Endometrium (tissue), 2 donors: Measurements from ENCODE around the gene NAT16.

Experiments used
- FAIRE-seq: peaks from 2 replicates; lab custom pipeline; 2012; peaks lifted over from hg19 to GRCh38; lab: Jason Lieb, UNC
- donor health status: control.
- donor health status: control.

NAT16 gene

GRCh38 chr7:101170617-101171441 lies 9.3 kb downstream of the NAT16 start:
- FAIRE-seq, result no peak

DNA sequence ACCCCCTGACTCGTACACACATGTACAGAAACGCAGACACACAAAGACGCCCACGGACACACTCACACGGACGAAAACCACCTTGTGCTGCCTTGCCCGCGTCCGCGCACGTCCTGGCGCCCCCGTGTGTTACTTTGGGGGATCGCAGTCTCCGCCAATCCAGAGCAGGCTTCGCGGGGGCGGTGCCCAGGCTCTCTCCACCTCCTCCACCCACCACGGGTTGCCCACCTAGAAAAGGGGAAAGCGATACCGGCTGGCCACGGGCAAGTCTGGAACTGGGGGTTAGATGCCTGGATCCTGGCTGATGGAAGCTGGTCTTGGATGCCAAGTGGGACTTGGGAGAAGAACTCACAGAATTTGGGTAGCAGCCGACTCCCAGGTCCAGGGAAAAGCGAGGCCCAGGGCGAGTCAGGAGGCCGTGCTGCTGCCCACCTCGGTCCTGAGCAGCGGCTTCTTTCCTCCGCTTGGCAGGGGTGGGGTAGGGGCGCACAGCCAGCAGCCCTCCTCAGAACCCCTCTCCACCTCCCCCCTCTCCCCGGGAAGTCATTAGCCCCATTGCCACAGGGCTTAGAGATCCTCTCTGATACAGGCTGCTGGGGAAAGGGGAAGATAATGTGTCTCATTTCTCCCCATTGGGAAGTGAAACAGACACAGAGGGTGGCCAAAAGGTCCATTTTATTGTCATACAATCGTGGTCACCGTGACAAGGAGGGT lies 10.1 kb downstream of the NAT16 start:
- no peak for FAIRE-seq

DNA sequence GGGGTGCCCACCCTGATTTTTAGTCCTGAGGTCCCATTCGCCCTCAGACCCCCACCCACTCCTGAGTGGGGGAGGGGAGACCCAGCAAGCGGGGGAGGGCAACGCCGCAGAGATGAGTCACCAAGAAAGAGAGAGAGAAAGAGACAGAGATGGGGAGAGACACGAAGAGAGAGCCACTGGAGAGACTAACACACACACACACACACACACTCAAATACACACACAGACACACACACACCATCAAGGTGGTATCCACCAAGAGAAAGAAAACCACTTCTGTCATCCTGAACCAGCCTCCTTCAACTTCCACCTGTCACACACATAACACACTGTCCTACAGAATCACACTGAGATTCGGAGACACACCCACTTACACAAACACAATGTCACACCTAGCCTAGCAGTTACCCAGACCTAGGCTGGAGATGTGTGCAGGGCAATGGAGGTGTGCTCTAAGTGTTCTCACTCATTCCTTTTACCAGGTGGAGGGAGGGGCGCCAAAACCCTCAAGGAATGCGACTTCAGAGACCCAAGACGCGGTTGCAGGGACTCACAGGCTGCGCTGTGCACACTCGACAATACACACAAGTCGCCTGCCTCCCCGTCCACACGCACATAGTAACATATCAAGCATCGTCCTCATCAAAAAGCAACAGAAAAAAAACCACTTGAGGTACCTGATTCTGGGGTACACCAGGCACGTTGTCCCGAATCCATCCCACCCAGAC lies 10.8 kb downstream of the NAT16 start:
- FAIRE-seq, result no peak

DNA sequence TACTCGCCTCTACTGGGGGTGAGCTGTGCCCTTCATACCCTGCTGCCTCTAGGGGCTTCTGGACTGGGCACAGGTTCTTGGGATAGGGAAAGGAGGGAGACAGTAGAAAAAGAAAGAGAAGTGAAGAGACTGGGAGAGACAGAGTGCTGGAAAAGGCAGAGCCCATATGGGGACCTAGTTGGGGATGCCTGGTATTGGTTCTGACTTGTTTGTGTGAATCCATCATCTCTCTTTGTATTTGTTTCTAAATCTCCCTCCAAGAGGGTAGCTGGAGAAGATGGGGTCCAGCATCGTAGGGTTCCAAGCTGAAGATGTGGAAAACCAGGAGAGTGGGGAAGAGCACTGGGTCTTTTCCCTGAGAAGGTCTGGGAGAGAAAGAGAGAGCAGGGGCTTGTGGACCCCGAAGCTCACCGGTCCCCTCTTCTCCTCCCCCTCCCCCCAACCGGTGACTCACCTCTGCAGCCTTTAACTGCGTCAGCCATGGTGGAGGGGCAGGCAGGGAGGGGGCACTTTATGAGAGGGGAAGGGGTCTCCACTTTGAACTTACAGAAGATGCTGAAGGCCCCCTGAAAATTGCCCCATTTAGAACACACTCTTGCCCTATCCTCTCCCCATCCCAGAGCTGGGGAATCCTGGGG lies 11.6 kb downstream of the NAT16 start:
- no peak for FAIRE-seq

- no peak for FAIRE-seq
Observed at GRCh38 chr7:101167645-101168411, 12.3 kb downstream of the NAT16 start.

DNA sequence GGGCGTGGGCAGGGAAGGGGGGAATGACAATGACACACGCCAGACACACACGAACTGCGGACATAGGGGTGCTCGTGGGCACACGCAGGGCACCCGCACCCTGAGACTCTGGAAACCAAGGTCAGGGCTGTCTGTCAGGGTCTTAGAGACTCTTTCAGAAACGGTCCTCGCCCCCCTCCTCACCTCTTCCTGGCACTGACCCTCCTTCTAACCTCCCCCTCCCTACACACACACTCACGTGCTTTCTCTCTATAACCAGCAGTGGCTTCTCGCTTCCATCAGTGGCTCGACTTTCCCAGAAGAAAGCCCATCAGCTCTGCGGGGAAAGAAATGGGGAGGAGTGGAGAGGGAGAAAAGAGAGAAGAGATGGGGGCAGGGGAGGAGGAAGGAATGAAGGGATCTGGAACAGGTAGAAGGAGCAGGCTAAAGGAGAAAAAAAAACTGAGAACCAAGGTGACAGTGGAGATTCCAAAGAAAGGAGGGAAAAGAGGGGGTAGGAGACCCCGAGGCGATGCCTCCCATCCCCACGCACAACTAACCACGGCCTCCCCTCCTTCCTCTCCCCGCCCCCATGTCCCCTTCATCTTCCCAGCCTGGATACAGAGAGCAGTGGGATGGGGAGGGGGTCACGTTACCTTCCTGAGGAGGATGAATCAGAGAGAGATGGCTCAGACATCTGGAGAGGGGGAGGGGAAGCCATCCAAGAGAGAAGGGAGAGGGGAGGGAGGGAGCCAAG lies 13.0 kb downstream of the NAT16 start:
- no peak for FAIRE-seq

- no peak for FAIRE-seq
Observed at GRCh38 chr7:101166648-101166908, 13.5 kb downstream of the NAT16 start.

DNA sequence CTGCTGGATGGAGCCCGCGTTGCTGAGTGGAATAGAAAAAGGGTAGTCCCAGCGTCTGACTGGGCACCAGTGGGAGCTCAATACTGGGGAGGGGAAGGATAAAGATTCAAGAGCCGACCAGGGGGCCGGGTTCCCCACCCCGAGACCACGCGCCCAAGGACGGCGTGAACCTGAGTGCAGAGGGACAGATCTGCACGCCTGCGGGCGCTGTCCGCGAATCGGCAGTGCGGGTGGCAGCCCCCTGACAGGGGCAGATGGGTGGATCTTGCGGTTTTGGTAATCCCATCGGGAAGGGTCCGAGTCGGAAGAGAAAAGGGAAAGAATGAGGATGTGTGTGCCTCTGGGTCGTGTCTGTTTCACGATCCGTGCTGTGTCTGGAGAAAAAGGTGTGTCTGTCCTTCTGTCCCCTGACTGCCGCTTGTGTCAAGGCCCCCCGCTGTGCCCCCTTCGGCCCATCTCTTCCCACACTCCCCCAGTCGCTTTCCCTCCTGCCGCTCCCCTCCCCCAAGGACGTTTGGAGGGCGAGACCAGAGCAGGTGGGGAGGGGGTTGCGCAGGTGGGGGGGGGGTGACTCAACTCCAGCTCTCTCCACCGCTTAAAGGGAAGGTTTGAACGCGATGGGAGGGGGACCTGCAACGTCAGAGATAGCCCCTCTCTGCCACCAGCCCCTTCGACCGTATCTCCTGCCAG lies 14.0 kb downstream of the NAT16 start:
- FAIRE-seq, result no peak

GRCh38 chr7:101165075-101165957 lies 14.8 kb downstream of the NAT16 start, which contains the start of gene VGF:
VGF (minus strand) TSS chr7:101165569; CDS start chr7:101164843, 726 bp downstream.
- FAIRE-seq, result no peak

GRCh38 chr7:101164071-101164840 lies 15.8 kb downstream of the NAT16 start:
- no peak for FAIRE-seq

DNA sequence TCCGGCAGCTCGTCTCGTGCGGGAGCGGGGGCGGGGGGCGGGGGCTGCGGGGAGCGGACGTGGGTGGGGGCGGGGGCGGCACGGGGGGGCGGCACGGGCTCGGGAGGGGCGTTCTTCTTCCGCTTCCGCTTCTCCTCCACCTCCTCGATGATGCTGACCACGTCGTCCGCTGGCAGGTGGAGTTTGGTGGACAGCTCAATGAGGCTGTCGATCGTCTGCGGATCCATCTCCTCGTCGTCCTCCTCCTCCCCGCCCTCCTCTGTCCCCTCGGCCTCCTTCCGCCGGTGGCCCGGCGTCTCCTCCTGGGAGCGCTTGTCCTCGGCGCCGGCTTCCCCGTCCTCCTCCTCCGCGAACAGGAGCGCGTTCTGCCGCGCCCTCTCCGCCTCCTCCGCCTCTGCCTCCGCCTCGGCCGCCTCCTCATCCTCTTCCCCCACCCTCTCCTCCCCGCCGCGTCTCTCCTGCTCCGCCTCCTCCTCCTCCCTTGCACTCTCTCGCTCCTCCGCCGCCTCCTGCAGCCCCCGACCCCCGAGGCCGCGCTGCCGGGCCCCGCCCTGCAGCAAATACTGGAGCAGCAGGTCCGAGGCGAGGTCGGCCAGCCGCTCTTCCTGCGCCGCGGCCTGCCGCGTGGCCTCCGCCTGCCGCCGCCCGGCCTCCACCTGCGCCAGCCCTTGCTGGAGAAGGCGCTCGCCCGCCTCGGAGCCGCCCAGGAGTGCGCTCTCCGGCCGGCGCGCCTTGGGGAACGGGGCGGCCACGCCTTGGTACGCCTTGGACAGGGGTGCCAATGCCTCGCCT lies 16.6 kb downstream of the NAT16 start:
- FAIRE-seq, result no peak

DNA sequence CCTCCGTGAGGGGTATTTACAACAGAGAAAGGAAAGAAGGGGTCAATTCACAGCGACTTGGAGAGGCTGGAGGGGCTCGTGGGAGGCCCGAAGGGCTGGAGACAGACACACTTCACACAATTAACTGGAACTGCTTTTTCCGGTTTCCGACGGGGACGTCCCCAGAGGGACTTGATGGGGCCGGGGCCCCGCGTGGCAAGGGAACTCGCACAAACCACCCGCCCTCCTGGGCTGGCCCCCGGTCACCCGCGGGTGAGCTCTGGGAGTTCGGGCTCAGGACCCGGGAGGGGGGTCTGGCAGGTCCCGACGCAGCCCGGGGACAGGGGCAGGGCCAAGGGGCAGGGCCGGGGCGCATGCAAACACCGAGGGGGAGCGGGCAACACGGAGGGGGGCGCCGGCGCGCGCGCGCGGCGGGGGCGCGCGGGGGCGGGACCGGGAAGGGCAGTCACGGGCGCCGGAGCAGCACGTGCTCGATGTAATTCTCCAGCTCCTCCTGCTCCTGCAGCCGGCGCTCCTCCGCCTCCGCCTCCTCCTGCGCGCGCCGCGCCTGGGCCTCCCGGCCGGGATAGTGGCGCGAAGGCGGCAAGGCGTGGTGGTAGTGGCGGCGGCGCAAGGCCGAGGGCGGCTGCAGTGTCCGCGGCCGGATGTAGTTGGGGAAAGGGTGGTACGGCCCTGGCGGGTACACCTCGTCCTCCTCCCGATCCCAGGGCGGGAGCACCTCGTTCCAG lies 17.4 kb downstream of the NAT16 start:
- FAIRE-seq, result no peak

- no peak for FAIRE-seq
Observed at GRCh38 chr7:101161692-101162471, 18.2 kb downstream of the NAT16 start.

DNA sequence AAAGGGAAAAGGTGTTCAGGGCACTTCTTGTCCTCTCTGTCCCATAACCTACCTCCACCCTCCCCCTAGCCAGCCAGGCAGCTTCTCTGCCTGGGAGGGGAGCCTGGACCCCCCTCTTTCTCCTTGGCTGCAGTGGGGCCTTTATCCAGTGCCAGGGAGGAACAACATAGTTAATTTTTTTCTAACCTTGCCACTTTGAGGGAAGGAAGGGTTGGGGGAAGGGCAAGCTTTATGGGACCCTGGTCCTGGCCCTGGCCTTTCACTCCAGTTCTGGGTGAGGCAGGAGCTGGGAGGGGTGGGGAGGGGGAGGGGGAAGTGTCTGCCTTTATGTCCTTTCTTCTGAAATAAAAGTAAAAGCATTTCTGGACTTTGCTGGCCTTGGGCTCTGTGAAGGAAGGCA lies 19.2 kb downstream of the NAT16 start:
- no peak for FAIRE-seq

DNA sequence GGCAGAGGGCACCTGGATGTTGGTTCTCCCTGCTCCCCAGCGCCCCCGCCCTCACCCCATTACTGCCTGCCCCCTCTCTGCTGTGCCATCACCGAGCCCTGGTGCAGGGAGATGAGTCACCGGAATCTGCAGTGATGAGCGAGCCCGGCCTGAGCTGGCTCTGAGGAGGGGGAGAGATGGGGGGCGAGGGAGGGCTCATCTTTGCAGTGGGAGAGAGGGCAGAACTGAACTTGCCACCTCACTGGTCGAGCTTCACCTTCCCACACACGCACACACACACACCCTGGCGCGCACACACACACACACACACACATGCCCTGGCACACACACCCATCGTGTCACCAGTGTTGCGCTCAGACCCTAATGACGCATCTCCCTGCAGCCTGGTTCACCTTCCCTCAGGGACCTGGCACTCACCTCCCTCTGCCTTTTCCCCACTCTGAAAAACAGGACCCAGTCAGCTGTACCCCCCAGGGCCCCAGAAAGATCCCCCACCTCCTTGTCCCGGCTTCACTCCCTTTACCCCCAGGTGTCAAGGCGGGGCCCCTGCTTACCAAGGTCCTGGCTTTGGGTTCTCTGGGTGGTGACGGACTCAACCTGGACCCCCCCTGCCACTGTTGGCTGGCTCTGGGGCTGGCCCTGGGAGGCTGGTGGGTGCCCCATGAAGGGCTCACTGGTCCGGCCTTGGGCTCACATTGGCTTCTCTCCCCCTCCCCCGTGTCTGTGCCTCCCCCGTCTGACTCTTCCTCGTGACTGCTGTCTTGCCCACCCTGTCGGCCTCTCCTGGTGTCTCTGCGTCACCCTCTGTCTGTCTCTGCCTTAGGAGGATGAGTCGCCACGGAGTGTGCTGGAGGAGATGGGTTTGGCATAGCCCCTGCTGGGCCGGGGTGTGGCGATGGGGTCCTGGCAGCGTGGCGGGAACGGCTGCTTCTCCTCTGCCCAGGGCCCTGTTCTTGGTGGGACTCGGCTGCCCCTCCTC lies 20.1 kb downstream of the NAT16 start:
- FAIRE-seq, result no peak
